ENCODE measurements around the gene XYLT1.

The XYLT1 gene

DNA sequence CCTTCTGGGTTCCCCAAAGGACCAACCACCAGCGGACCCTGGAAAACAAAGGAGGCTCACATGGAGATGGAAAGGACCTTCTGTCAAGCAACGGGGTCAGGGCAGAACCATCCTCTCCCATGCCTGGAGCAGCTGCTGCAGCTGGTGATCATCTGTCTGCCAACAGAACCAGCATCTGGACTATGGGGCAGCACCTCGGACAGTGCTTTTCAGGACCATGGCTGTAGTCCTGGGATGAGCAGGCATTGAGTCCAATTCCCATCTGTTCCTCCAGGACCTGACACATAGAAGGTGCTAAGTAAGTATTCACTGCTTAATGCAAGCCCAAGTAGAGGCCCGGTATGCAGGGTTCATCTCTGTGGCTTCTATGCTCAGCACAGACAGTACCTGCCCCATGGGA lies 304.7 kb downstream of the XYLT1 start:
- no peak for DNase-seq

DNA sequence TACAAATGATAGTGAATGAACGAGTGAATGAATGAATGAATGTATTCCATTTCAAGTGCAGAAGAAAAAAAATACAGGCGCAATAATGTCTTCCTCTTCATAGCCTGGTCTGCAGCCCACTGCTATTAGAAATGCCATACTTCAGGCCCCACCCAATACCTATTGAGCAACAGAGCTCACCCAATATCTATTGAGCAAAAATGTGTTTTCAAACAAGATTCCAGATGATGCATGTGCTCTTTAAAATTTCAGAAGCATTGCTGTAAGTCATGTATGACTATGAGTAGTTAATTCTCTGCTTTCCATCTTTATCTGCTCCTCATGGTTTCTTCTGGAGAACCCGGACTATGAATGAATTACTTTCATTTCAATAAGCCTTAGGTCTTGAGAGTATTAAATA lies 308.2 kb downstream of the XYLT1 start:
- DNase-seq: no peak

DNA sequence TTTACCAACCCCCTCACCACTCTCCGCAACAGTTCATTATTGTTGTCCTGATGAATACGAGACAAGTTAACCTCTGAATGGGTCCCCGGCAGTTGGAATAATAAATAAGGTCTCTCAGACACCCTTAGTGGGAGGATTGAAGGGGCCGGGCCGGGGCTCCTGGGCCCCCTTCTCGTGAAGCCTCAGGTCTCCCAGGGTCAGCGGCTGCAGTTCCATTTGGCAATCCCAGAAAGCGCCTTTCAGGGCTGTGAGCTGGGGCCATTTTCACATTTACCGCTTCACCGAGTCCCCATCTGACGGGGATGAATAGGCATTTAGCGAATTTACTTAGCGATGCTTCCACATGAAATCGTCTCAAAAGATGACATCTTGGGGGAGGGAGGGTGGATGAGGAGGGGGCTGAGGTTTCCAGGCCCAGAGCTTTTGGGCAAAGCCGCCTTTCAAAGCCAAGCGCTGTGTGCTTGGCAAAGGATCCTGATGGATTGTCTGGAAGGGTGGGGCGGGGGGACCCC lies 309.8 kb downstream of the XYLT1 start:
- no peak for DNase-seq

- no peak for DNase-seq
These were observed 310.4 kb downstream of the XYLT1 start for GRCh38 chr16:17160285-17160853.

DNA sequence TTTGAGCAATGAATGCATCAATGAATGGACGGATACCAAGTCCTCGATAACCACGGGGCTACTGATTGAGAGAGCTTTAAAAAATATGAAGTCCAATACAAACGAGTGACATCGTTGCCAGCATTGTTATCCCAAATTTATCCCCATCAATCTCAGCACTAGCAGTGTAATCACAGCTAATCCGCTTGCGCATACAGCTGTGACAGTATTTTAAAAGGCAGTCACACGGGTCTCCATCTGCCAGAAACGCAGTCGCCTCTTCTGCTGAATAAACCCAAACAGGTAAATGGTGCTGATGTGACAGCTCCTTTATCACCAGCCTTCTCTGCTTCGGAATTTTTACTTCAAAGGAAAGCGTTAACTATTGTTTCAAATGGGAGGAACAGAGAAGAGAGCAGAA lies 311.1 kb downstream of the XYLT1 start:
- DNase-seq: no peak

DNA sequence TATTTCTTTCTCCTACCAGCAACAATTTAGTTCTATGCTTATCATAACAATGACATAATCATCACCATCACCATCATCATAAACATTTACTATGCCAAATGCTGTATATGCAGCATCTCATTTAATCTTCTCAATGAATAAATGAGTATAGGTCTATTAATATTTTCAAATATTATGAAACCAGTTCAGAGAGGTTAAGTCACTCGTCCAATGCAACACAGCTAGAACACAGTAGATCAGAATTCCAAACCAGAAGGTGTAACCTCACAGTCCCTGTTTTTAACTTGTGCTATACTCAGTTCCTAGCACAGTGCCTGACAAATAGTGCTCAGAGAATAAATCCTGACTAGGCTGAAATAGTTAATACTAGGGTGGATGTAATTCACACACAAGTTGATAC lies 314.8 kb downstream of the XYLT1 start:
- DNase-seq: no peak

DNA sequence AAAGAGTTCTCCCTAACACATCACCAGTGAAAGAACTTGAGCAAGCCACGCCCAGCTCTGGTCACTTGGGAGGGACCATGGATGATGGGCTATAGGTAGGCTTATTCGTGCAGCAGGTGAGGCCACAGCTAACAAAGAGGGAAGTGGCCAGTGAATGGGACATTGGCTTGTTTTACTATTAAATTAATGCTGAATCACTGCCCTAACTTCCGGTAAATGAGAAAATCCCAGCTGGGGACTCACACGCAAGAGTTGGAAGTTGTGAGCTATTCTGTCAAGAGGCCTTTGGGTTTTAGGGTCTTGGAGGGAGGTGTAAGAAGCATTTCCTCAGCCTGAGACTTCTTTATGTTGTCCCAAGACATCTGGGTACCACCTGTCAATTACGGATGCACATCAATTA lies 315.3 kb downstream of the XYLT1 start:
- no peak for DNase-seq

GRCh38 chr16:17154981-17155380 lies 315.8 kb downstream of the XYLT1 start:
- no peak for DNase-seq

DNA sequence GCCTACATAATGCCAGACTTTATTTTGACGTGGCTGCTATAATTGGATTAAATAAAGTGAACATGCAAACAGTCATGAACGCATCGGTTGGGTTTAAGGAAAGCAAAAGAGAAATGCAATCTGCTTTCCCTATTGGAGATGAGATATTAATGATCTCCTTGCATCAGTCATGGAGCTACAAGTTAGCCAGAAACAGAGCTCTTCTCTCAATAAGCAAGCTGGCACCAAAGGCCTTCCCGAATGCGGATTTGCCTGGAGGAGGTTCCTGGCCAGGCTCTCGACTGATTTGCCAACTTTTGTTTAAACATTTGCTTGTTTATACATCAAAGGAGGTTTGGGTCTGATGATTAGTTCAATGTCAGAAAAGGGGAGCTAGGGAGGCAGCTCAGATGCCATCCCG lies 318.4 kb downstream of the XYLT1 start:
- DNase-seq: no peak

- DNase-seq: no peak
These were observed 319.4 kb downstream of the XYLT1 start for GRCh38 chr16:17151335-17151734.

DNA sequence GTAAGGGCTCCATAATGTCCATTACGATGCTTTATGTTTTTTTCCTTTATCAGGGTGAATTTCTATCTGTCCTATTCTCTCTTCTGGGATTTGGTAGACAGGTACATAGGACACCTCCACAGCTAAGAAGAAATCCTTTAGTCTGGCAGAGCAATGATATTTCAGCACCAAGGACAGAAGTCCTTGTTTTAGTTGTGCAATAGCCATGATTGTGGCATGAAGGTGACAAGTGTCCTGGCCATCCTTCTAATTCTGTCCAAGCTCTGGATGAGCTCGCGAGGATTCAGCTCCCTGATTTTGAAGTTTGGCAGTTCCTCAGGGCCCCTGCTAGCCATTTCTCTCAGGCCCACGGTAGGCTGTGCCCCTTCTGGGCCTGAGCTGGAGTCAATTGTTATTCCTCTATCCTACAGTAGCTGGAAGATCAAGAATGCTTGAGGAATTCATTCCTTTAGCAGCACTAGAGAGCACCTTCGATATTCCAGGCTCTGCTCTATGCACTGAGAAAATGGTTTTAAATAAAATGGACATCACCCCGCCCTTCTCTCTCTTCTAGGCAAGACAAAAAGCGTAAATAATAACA lies 320.8 kb downstream of the XYLT1 start:
- no peak for DNase-seq

- no peak for DNase-seq
These were observed 322.8 kb downstream of the XYLT1 start for GRCh38 chr16:17147942-17148341.

GRCh38 chr16:17145029-17145428 lies 325.7 kb downstream of the XYLT1 start:
- no peak for DNase-seq

DNA sequence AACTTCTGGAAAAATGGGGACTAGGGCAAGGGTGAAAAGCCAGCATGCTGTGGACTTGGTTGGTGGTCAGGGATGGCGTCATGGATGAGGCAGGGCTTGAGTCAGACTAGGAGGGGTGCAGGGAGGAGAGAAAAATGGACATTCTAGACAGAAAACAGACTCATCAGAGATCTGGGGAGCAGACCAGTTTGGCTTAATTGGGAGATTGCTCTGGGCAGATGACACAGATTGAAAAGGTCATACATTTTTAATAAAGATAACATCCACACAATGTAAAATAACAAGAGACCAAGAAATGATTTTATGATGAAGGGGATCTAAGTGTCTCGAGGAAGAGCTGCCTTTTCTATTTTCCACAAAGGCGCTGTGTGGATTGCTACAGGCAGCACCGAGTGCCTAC lies 326.3 kb downstream of the XYLT1 start:
- no peak for DNase-seq

DNA sequence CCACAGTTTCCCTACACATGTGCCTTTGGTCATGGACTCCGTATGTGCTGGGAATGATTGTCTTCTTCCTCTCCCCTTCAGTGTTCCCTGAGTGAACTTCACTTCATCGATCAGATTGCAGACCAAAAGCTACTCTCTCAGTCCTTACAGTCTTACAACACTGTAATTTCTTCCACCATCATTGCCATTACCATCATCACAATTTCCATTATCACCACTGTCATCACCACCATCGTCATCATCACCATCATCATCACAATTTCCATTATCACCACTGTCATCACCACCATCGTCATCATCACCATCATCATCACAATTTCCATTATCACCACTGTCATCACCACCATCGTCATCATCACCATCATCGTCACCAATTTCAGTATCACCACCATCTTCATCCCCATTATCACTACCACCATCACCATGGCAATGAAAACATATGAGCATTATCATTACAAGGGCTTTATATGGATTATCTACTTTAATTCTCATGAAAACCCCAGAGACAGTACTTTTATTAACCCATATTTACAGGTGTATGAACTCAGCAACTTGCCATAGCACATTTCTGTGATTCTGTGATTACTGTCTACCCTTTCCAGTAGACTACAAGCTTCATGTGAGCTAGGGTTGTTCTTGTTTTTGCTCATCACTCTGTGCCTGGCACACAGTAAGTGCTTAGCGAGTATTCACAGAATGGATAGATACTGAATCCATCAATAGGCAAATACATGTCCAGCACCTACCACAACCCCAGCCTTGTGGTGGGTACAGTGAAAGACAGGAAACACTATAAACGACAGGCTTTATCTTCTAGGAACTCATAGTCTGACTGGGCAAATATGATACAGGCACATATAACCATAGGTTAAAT lies 327.0 kb downstream of the XYLT1 start:
- DNase-seq: no peak

DNA sequence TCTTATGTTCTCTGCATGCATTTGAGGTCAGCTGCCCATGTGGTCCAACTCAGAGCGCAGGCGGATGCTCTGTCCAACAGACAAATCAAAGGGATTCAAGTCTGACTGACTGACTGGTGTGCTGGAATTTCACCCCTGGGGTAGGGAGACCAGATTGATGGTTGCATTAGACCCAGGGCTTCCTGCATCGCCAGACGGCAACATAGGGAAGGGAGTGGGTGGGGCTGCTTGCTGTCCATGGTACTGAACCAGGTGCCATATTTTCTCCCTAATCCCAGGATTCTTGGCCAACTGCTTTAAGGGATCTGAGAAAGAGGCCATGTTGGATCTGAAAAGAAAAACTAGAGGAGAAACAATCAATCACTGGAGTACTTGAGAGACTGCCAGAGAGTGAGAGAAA lies 332.0 kb downstream of the XYLT1 start:
- DNase-seq: no peak

DNA sequence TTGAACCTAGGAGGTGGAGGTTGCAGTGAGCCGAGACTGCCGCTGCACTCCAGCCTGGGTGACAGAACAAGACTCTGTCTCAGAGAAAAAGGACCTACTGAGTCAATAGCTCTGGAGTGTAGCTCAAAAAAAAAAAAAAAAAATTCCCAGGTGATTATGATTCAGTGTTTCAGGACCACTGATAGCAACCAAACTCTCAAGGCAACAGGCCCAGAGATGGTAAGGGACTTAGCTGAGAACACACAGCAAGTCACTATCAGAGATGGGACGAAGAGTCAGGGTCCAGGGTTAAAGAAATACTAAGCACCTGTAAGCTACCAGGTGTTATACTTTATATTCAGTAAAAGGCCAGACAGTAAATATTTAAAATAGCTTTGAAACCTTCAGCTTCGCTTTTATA lies 335.3 kb downstream of the XYLT1 start:
- DNase-seq: no peak

DNA sequence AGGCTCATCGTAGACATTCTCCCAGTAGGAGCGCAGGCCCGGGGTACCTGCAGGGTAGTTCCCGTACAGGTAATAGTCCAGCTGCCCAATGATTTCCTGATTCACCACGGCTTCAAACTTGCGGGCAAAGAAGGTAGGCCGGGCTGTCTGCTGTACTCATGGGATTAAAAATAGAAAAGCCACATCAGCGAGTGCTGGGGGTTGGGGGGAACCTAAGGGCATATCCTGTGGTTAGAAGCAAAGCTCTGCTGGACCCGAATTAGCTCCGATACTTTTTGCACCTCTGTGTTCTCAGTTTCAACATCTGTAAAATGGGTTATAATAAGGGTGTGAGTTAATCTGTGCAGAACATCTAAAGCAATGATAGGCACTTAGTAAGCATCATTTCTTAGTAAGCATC lies 336.2 kb downstream of the XYLT1 start:
- DNase-seq: no peak

GRCh38 chr16:17133851-17134250 lies 336.9 kb downstream of the XYLT1 start:
- DNase-seq: no peak

GRCh38 chr16:17131351-17131750 lies 339.4 kb downstream of the XYLT1 start:
- DNase-seq: no peak

GRCh38 chr16:17130733-17131132 lies 340.0 kb downstream of the XYLT1 start:
- DNase-seq: no peak

DNA sequence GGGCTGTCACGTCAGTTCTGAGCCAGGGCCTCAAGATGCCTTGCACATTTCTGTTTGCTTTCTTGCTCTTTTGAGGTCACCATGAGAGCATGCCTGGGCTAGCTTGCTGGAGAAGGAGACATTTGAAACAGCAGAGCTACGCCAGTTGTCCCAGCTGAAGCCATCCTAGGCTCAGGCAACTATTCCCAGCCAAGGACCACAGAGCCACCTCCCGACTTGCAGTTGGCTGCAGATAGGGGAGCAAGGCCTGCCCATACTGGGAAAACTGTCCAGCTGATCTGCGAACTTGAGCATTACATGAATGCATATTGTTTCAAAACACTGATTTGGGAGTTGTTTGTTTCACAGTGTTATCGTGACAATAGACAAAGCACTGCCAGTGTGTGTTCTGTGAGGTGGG lies 340.8 kb downstream of the XYLT1 start:
- no peak for DNase-seq

DNA sequence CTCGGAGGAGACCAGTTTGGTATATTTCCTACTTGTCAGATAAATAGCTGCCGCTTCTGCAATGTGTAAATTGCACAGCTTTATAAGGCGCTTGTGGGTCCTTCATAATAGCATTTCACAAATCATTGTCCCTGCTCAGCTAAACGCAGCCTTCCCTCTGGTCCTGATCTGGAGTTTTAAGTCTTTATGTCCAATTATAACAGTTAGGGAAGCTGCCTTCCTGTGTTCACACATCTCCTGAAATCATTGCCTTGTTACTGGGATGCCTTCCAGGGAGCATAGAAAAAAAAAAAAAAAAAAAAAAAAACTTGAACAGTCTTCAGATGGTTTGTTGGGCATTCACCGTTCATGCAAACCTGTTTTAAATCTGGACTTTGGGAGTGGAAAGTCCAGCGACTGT lies 342.0 kb downstream of the XYLT1 start:
- no peak for DNase-seq

DNA sequence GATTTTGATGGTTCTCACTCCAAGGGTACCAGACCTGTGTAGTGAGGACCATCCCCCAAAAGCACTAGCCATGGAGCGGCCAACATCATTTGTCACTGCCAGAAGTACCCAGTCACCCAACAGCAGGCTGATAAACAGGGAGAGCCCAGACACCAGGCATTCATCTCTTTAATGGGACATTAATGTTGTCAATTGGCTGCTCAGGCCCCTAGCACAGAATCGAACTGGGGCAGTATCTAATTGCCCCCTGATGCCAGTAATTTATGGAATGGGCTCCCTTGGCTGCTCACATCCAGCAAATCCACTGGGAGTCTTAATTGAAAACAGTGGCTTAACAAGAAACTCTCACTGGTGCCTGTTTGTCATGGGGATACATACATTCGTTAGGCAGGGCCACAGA lies 344.6 kb downstream of the XYLT1 start:
- no peak for DNase-seq

Data from activated effector memory CD4-positive, alpha-beta T cell treated with anti-CD3 and anti-CD28 coated beads, Interleukin-2, amount 50 U/mL, for 16 hours (primary cell).